Brain microvascular endothelial cell (primary cell): Measurements from ENCODE around the gene MAPK8IP3.
A peak's percentile ranks its signal among the peaks of the same experiment; 100 is the strongest.

ENCODE experiments used
- DNase-seq: peaks from one replicate; pipeline ENCODE4 v3.0.0-alpha.2; 2020
- H3K27ac ChIP-seq: fragments of 250-450 bp; sonication (Bioruptor Pico); 2 replicates; pipeline ENCODE4 v1.5.1; 2020; ENCODE audit warnings: mild to moderate bottlenecking, moderate library complexity
- H3K27me3 ChIP-seq: fragments of 250-450 bp; sonication (Bioruptor Pico); replicated peaks from 2 replicates; pipeline ENCODE4 v1.5.1; 2020; ENCODE audit warnings: mild to moderate bottlenecking
- H3K36me3 ChIP-seq: fragments of 250-450 bp; sonication (Bioruptor Pico); replicated peaks from 2 replicates; pipeline ENCODE4 v1.5.1; 2020; ENCODE audit warnings: mild to moderate bottlenecking
- H3K4me3 ChIP-seq: 2 replicates; pipeline ENCODE4 v1.5.1; 2011; ENCODE audit warnings: low read depth, mild to moderate bottlenecking, control low read depth, low read length, moderate library complexity
- CTCF ChIP-seq: IDR thresholded peaks from 2 replicates; pipeline ENCODE4 v1.5.1; 2011; ENCODE audit warnings: low read depth, mild to moderate bottlenecking, moderate library complexity, low read length, control low read depth, inconsistent platforms; ENCODE audit errors: missing control alignments
- in situ Hi-C: cut with HindIII; loops from 2 replicates; pipeline ENCODE4 v1.10.0; 2017; ENCODE audit warnings: low sequenced_read_pairs, low pct_ligation_motif_present

The MAPK8IP3 gene

DNA sequence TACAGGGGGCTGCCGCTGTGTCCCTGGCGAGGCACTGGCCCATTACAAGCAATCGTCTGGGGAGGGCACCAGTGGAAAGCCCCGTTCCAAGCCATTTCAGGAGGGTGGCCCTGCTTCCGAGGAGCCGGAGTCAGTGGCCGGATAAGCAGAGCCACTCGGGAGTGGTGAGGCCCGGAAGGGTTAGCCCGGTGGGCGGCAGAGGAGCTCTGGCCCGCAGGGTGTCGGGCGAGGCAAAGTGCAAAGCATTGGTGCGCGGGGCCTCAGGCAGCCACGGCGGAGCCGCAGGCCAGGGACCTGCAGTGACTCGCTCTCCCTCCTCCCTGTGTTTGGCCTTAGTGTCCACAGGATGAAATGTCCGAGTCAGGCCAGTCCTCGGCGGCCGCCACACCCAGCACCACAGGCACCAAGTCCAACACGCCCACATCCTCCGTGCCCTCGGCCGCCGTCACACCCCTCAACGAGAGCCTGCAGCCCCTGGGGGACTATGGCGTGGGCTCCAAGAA lies 40.7 kb downstream of the MAPK8IP3 start:
- Histone ChIP-seq H3K27me3 (no peaks in the 10 kb centered on the region), H3K27ac (peak overlapping the region; percentile 94), H3K4me3 (no peak overlapping the region), H3K36me3 (peaks cover 49% of the 10 kb centered on the region)
- no peak for DNase-seq
- in situ Hi-C loops, result no loop called here
- TF ChIP-seq CTCF, result no peak

GRCh38 chr16:1747934-1748333 lies 41.9 kb downstream of the MAPK8IP3 start:
- DNase-seq, result no peak
- Histone ChIP-seq H3K27ac (no peak overlapping the region), H3K27me3 (no peaks in the 10 kb centered on the region), H3K36me3 (peaks cover 52% of the 10 kb centered on the region), H3K4me3 (no peak overlapping the region)
- in situ Hi-C loops, result no loop called here
- no peak for TF ChIP-seq CTCF

- in situ Hi-C loops, result no loop called here
- Histone ChIP-seq H3K27me3 (no peaks in the 10 kb centered on the region), H3K4me3 (no peak overlapping the region), H3K36me3 (peaks cover 41% of the 10 kb centered on the region), H3K27ac (no peak overlapping the region)
- no peak for DNase-seq
- no peak for TF ChIP-seq CTCF
These were observed 43.4 kb downstream of the MAPK8IP3 start for GRCh38 chr16:1749152-1750117.

DNA sequence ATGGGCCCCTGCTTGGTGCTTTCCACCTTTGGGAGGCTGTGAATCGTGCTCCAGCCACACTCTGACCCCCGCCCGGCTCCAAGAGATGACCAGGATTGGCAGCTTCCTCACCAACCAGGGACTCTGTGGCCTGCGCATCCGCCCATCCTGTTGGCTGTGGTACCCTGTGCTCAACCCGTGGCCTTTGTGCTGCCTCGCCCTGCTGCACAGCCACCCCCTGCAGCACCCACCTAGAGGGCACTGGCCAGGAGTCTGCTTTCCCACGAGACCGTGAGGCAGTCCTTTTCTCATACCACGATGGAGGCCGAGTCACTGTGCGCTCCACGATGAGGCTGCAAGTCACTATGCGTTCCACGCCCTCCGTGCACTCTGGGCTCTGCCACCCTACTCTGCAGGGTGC lies 46.0 kb downstream of the MAPK8IP3 start:
- in situ Hi-C loops, result no loop called here
- Histone ChIP-seq H3K4me3 (no peak overlapping the region), H3K36me3 (peaks cover 50% of the 10 kb centered on the region), H3K27me3 (no peaks in the 10 kb centered on the region), H3K27ac (no peak overlapping the region)
- DNase-seq, result no peak
- TF ChIP-seq CTCF, result no peak

DNA sequence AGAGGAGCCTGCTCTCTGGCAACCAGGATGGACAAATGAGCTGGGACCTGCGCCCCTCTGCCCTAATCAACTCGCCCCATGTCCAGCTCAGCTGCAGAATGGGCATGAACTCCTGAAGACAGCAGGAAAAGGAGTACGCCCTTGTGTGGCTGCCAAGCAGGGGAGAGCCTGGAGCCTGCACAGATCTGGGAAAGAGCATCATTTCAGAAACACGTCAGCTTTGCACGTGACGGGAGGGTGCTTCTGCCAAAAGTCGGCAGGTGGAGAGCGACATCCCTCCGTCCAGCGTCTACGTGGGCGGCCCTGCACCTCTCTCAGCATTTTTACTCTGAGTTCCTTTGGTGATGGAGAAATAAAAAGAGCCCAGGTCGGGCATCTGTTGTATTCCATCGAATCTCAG lies 46.9 kb downstream of the MAPK8IP3 start:
- in situ Hi-C loops, result no loop called here
- H3K36me3 ChIP-seq, result peaks cover 54% of the 10 kb centered on the region

More for the DNA sequence above, 46.9 kb downstream of the MAPK8IP3 start:
- H3K4me3 ChIP-seq, result no peak overlapping the region
- DNase-seq, result no peak
- no peaks in the 10 kb centered on the region for H3K27me3 ChIP-seq
- TF ChIP-seq CTCF, result no peak
- H3K27ac ChIP-seq, result no peak overlapping the region
